ENCODE results near the gene HOXC10.

DNA sequence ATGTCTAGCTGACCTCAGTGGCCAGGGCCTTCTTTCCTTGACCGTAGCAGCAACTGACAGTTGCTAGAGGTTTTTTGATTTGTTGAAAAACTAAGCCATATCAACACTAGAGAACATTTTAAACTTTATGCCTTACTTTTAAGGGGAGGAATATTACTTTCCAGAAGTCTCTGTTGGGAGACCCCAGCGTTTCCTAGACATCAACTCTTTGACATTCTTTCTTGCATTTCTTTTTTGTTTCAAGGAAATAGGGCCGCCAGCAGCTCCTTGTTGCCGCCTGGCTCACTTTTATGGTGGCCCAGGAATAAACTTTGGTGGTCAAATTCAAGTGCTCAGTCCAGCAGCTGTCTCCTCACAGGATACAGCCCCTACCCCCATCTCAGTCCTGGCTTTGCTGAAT, 14.5 kb upstream of the HOXC10 start:
- TF ChIP-seq, protein P1, sequence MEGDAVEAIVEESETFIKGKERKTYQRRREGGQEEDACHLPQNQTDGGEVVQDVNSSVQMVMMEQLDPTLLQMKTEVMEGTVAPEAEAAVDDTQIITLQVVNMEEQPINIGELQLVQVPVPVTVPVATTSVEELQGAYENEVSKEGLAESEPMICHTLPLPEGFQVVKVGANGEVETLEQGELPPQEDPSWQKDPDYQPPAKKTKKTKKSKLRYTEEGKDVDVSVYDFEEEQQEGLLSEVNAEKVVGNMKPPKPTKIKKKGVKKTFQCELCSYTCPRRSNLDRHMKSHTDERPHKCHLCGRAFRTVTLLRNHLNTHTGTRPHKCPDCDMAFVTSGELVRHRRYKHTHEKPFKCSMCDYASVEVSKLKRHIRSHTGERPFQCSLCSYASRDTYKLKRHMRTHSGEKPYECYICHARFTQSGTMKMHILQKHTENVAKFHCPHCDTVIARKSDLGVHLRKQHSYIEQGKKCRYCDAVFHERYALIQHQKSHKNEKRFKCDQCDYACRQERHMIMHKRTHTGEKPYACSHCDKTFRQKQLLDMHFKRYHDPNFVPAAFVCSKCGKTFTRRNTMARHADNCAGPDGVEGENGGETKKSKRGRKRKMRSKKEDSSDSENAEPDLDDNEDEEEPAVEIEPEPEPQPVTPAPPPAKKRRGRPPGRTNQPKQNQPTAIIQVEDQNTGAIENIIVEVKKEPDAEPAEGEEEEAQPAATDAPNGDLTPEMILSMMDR (IDR thresholded peaks at IDR 0.05): no peak
- no peak for TF ChIP-seq POLR2A (IDR thresholded peaks at IDR 0.05)
